CD1c-positive myeloid dendritic cell (primary cell): ENCODE results near the gene YY1AP1.
"Not testable (repeated sequence)": the region's sequence is repeated elsewhere in the genome, so short reads cannot be mapped to it uniquely, and the experiment has no call there.

Source experiments
- DNase-seq: peaks from one replicate; pipeline ENCODE4 v3.0.0-alpha.2; 2016; ENCODE audit errors: extremely low spot score

Gene YY1AP1

GRCh38 chr1:155645648-155646047 is 42.9 kb downstream of the YY1AP1 start:
- no peak for DNase-seq

GRCh38 chr1:155645034-155645598 is 43.5 kb downstream of the YY1AP1 start:
- DNase-seq, result no peak

- DNase-seq, result no peak
Observed at GRCh38 chr1:155643230-155643629, 45.3 kb downstream of the YY1AP1 start.

GRCh38 chr1:155642559-155643180 is 45.9 kb downstream of the YY1AP1 start:
- DNase-seq, result not testable (repeated sequence)

GRCh38 chr1:155640367-155640766 is 48.2 kb downstream of the YY1AP1 start:
- no peak for DNase-seq

- no peak for DNase-seq
Observed at GRCh38 chr1:155636397-155637153, 52.0 kb downstream of the YY1AP1 start.

- DNase-seq, result not testable (repeated sequence)
Observed at GRCh38 chr1:155626428-155626827, 62.1 kb downstream of the YY1AP1 start.

- DNase-seq, result no peak
Observed at GRCh38 chr1:155623357-155623756, 65.2 kb downstream of the YY1AP1 start.

GRCh38 chr1:155622191-155622590 is 66.4 kb downstream of the YY1AP1 start:
- DNase-seq, result peak; percentile 2

GRCh38 chr1:155613226-155613625 is 75.3 kb downstream of the YY1AP1 start:
- DNase-seq, result not testable (repeated sequence)

- DNase-seq, result not testable (repeated sequence)
Observed at GRCh38 chr1:155610257-155610647, 78.3 kb downstream of the YY1AP1 start.

- DNase-seq, result peak; percentile 98
Observed at GRCh38 chr1:155609515-155610256, 78.9 kb downstream of the YY1AP1 start, which contains the start of gene MSTO1. Gene MSTO1, plus strand, starts transcription at chr1:155610218. Its CDS starts 31 bp downstream, at chr1:155610249.
